ENCODE measurements around the gene C5orf52. TPM values are rescaled to one million over a fixed set of nuclear protein-coding genes. Genes with fewer than 3 reads are reported as not detected.
"Not testable (repeated sequence)": the region's sequence is repeated elsewhere in the genome, so short reads cannot be mapped to it uniquely, and the experiment has no call there.

The C5orf52 gene
- total RNA-seq, 1 experiment from 2014 or later = not detected

GRCh38 chr5:157703736-157704135 lies 32.4 kb downstream of the C5orf52 start:
- Histone ChIP-seq H3K4me3 (no peak overlapping the region), H3K27me3 (no peaks in the 10 kb centered on the region), H3K36me3 (no peaks in the 10 kb centered on the region), H3K9me3 (peaks cover 5% of the 10 kb centered on the region; the same call in 1 of the 2 replicates)
- DNase-seq = no peak

- DNase-seq = peak; percentile 25
These were observed 37.5 kb downstream of the C5orf52 start for GRCh38 chr5:157708866-157709265.

GRCh38 chr5:157709346-157709745 lies 38.0 kb downstream of the C5orf52 start:
- H3K9me3 ChIP-seq = no peaks in the 10 kb centered on the region
- H3K36me3 ChIP-seq = no peaks in the 10 kb centered on the region
- H3K4me3 ChIP-seq = no peak overlapping the region
- DNase-seq = no peak
- H3K27me3 ChIP-seq = no peaks in the 10 kb centered on the region

More at GRCh38 chr5:157708866-157709265, 37.5 kb downstream of the C5orf52 start:
- no peak overlapping the region for H3K4me3 ChIP-seq
- H3K9me3 ChIP-seq = no peaks in the 10 kb centered on the region
- H3K36me3 ChIP-seq = no peaks in the 10 kb centered on the region
- H3K27me3 ChIP-seq = no peaks in the 10 kb centered on the region

GRCh38 chr5:157710431-157710830 lies 39.1 kb downstream of the C5orf52 start:
- Histone ChIP-seq H3K9me3 (no peaks in the 10 kb centered on the region), H3K27me3 (no peaks in the 10 kb centered on the region), H3K4me3 (no peak overlapping the region), H3K36me3 (no peaks in the 10 kb centered on the region)
- DNase-seq = no peak

- no peak overlapping the region for H3K4me3 ChIP-seq
- no peaks in the 10 kb centered on the region for H3K36me3 ChIP-seq
- DNase-seq = no peak
- H3K27me3 ChIP-seq = no peaks in the 10 kb centered on the region
- H3K9me3 ChIP-seq = no peaks in the 10 kb centered on the region
These were observed 39.5 kb downstream of the C5orf52 start for GRCh38 chr5:157710882-157711281.

GRCh38 chr5:157713830-157714595 lies 42.7 kb downstream of the C5orf52 start:
- H3K4me3 ChIP-seq = no peak overlapping the region
- no peak for DNase-seq
- no peaks in the 10 kb centered on the region for H3K27me3 ChIP-seq

GRCh38 chr5:157714596-157714864 lies 43.2 kb downstream of the C5orf52 start:
- H3K27me3 ChIP-seq = no peaks in the 10 kb centered on the region
- DNase-seq = no peak
- no peaks in the 10 kb centered on the region for H3K9me3 ChIP-seq
- H3K36me3 ChIP-seq = no peaks in the 10 kb centered on the region
- no peak overlapping the region for H3K4me3 ChIP-seq

More at GRCh38 chr5:157713830-157714595, 42.7 kb downstream of the C5orf52 start:
- no peaks in the 10 kb centered on the region for H3K36me3 ChIP-seq
- H3K9me3 ChIP-seq = no peaks in the 10 kb centered on the region

GRCh38 chr5:157718519-157718918 lies 47.2 kb downstream of the C5orf52 start:
- no peak for DNase-seq
- peaks cover 6% of the 10 kb centered on the region for H3K9me3 ChIP-seq

GRCh38 chr5:157719245-157719644 lies 47.9 kb downstream of the C5orf52 start:
- Histone ChIP-seq H3K9me3 (peaks cover 6% of the 10 kb centered on the region), H3K27me3 (no peaks in the 10 kb centered on the region), H3K4me3 (no peak overlapping the region), H3K36me3 (no peaks in the 10 kb centered on the region)
- DNase-seq = no peak

More at GRCh38 chr5:157718519-157718918, 47.2 kb downstream of the C5orf52 start:
- no peak overlapping the region for H3K4me3 ChIP-seq
- no peaks in the 10 kb centered on the region for H3K27me3 ChIP-seq
- H3K36me3 ChIP-seq = no peaks in the 10 kb centered on the region

GRCh38 chr5:157721159-157721558 lies 49.8 kb downstream of the C5orf52 start:
- H3K4me3 ChIP-seq = no peak overlapping the region

GRCh38 chr5:157722895-157723294 lies 51.6 kb downstream of the C5orf52 start:
- not testable (repeated sequence) for H3K4me3 ChIP-seq, H3K27me3 ChIP-seq, DNase-seq, H3K9me3 ChIP-seq, H3K36me3 ChIP-seq

More at GRCh38 chr5:157721159-157721558, 49.8 kb downstream of the C5orf52 start:
- DNase-seq = no peak
- Histone ChIP-seq H3K36me3 (no peaks in the 10 kb centered on the region), H3K9me3 (peaks cover 6% of the 10 kb centered on the region), H3K27me3 (no peaks in the 10 kb centered on the region)

- H3K27me3 ChIP-seq, H3K9me3 ChIP-seq, H3K4me3 ChIP-seq, H3K36me3 ChIP-seq, DNase-seq: not testable (repeated sequence)
These were observed 55.3 kb downstream of the C5orf52 start for GRCh38 chr5:157726607-157727006.

GRCh38 chr5:157727858-157728257 lies 56.5 kb downstream of the C5orf52 start:
- DNase-seq, H3K27me3 ChIP-seq, H3K36me3 ChIP-seq, H3K4me3 ChIP-seq, H3K9me3 ChIP-seq: not testable (repeated sequence)

Other genes with a start within 250 kb of the C5orf52 start
- not detected in 2 replicates for gene NIPAL4, start 211.3 kb upstream of the C5orf52 start, total RNA-seq (2014; rRNA removed; shearing (Covaris generic); ENCODE audit: low replicate concordance)
- 10.6 and 16.4 TPM in 2 replicates for gene ADAM19, start 95.8 kb upstream of the C5orf52 start, total RNA-seq (2014; rRNA removed; shearing (Covaris generic); ENCODE audit: low replicate concordance)
- gene SOX30, start 19.1 kb upstream of the C5orf52 start, total RNA-seq (2014; rRNA removed; shearing (Covaris generic); ENCODE audit: low replicate concordance) = not detected in 2 replicates
- gene THG1L, start 59.9 kb downstream of the C5orf52 start, total RNA-seq (2014; rRNA removed; shearing (Covaris generic); ENCODE audit: low replicate concordance) = 27.2 and 36.2 TPM in 2 replicates
- 3.9 and 4.3 TPM in 2 replicates for gene LSM11, start 72.2 kb downstream of the C5orf52 start, total RNA-seq (2014; rRNA removed; shearing (Covaris generic); ENCODE audit: low replicate concordance)
- gene CLINT1, start 187.6 kb downstream of the C5orf52 start, total RNA-seq (2014; rRNA removed; shearing (Covaris generic); ENCODE audit: low replicate concordance) = 137 and 502 TPM in 2 replicates